Spleen (tissue), 11 donors: ENCODE measurements around the gene KCNE4. TPM values are rescaled to one million over a fixed set of nuclear protein-coding genes. Genes with fewer than 3 reads are reported as not detected.

Experiments used
- DNase-seq: peaks from one replicate; pipeline ENCODE4 v3.0.0-alpha.2; 2020
- H3K27ac ChIP-seq, 8 donors: fragments of 200-600 bp; sonication (generic) in 7 of 8; 1 replicate in 4 of 8; 2 replicates in 4 of 8; pipeline versions ENCODE4 v1.5.0 to v1.8.0; 2016 to 2021; ENCODE audit warnings: inconsistent platforms in 4 of 8, mild to moderate bottlenecking in 4 of 8, moderate library complexity in 1 of 8
- H3K27me3 ChIP-seq, 7 donors: fragments of 200-600 bp; sonication (generic) in 6 of 7; replicated peaks in 1 of 7; 1 replicate in 4 of 7; 2 replicates in 3 of 7; pipeline versions ENCODE4 v1.5.0 to v1.8.0; 2016 to 2021; ENCODE audit warnings: inconsistent platforms in 3 of 7, mild to moderate bottlenecking in 1 of 7
- H3K36me3 ChIP-seq, 6 donors: fragments of 200-600 bp; sonication (generic) in 5 of 6; 1 replicate in 4 of 6; 2 replicates in 2 of 6; pipeline versions ENCODE4 v1.5.0 to v1.8.0; 2016 to 2021; ENCODE audit warnings: inconsistent platforms in 2 of 6
- H3K4me1 ChIP-seq, 6 donors: fragments of 200-600 bp; sonication (generic) in 5 of 6; 1 replicate in 3 of 6; 2 replicates in 3 of 6; pipeline versions ENCODE4 v1.5.0 to v1.8.0; 2016 to 2021; ENCODE audit warnings: inconsistent platforms in 3 of 6
- H3K4me3 ChIP-seq, 8 donors: fragments of 200-600 bp; sonication (generic) in 7 of 8; 1 replicate in 4 of 8; 2 replicates in 4 of 8; pipeline versions ENCODE4 v1.5.0 to v1.8.0; 2016 to 2021; ENCODE audit warnings: inconsistent platforms in 4 of 8, mild to moderate bottlenecking in 4 of 8, moderate library complexity in 2 of 8
- H3K9me3 ChIP-seq, 8 donors: fragments of 200-600 bp; sonication (generic) in 7 of 8; 1 replicate in 4 of 8; 2 replicates in 4 of 8; pipeline versions ENCODE4 v1.5.0 to v1.8.0; 2016 to 2021; ENCODE audit warnings: inconsistent platforms in 4 of 8
- CTCF ChIP-seq, 11 experiments: fragments of 200-600 bp in 7 of 11; fragments of 450-650 bp in 4 of 11; sonication (generic) in 4 of 11; IDR thresholded peaks in 8 of 11; conservative IDR thresholded peaks in 3 of 11; 1 replicate in 7 of 11; 2 replicates in 4 of 11; pipeline versions ENCODE4 v1.4.0 to v1.8.0; 2016 to 2021; ENCODE audit warnings: antibody characterized with exemption in 11 of 11, inconsistent platforms in 4 of 11, mild to moderate bottlenecking in 1 of 11
- POLR2A ChIP-seq, 3 donors: fragments of 450-650 bp; IDR thresholded peaks; one replicate each; pipeline ENCODE4 v1.5.1; 2017; ENCODE audit warnings: antibody characterized with exemption in 3 of 3, mild to moderate bottlenecking in 1 of 3
- POLR2AphosphoS5 ChIP-seq, 3 donors: sonication (generic); formaldehyde crosslinking; IDR thresholded peaks; one replicate each; pipeline ENCODE4 v1.5.1; 2017; ENCODE audit warnings: antibody characterized with exemption in 3 of 3
- WGBS, 5 donors: extraction: QIAGEN DNeasy Blood & Tissue Kit in 3 of 5; methylation state at CpG; one replicate each; pipeline versions ENCODE4 v1.1.5 to v1.1.7; 2013 to 2018; 5-methylcytosine and 5-hydroxymethylcytosine counted together
- intact Hi-C: fragments of 100-400 bp; cut with DNase I; formaldehyde crosslinking; loops from one replicate; pipeline ENCODE4 v1.15.0; 2023; ENCODE audit warnings: low total_unique reads
- polyA plus RNA-seq, 3 donors: library from polyadenylated mRNA; stranded (reverse); fragments of 200-250 nt; gene quantifications; one replicate each; pipeline ENCODE4 v1.2.1, GENCODE V29; 2013
- total RNA-seq, 7 donors: library from RNA; depleted of rRNA in 3 of 7; stranded (reverse); fragments of >200 nt in 3 of 7; fragmentation: NEBNext Ultra II Directional in 4 of 7; extraction: Animal tissue kit (Norgen Biotek cat#: 25700) in 4 of 7; gene quantifications; one replicate each; pipeline versions ENCODE4 v1.1.0 to v1.2.1, GENCODE V29; 2016 to 2021
- donor health status: healthy with polysubstance abuse.
- donor health status: DM: no; HTN: no; CAD: no; lungs with moderate emphysema.
- donor health status: DM: no; HTN: no; CAD: no.
- donor health status: Bipolar disorder and iron deficiency.
- donor health status: healthy.
- donor health status: DM: no; HTN: no; CAD: no.
- donor health status: DM: yes; HTN: yes; CAD: no.

Gene KCNE4
- total and polyA plus RNA-seq, 10 donors: 1.0 to 25.0 (median 4.3) TPM

- H3K4me1 ChIP-seq: no peaks in the 10 kb centered on the region
- intact Hi-C loops: no loop called here
Observed at GRCh38 chr2:223034221-223034975, 17.6 kb upstream of the KCNE4 start.

DNA sequence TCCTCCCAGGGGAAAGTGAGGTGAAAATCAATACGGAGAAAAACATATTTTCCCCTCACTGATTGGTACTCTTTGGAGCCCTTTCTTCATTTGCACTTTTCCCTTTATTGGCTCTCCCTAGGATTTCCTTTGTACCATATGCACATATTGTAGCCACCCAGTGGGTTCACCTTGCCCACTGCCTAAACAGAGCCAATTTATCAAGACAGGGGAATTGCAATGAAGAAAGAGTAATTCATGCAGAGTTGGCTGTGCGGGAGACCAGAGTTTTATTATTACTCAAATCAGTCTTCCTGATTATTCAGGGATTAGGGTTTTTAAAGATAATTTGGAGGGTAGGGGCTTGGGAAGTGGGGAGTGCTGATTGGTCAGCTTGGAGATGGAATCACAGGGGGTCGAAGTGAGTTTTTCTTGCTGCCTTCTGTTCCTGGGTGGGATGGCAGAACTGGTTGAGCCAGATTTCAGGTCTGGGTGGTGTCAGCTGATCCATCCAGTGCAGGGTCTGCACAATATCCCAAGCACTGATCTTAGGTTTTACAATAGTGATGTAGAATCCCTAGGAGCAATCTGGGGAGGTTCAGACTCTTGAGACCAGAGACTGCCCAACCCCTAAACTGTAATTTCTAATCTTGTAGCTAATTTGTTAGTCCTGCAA is 15.1 kb upstream of the KCNE4 start:
- Histone ChIP-seq H3K4me3 (no peak overlapping the region), H3K36me3 (no peaks in the 10 kb centered on the region), H3K27ac (no peak overlapping the region), H3K27me3 (no peaks in the 10 kb centered on the region), H3K9me3 (peaks cover 0 to 12% (median 7%) of the 10 kb centered on the region in 8 donors), H3K4me1 (no peaks in the 10 kb centered on the region)
- no peak for DNase-seq
- intact Hi-C loops: no loop called here
- TF ChIP-seq POLR2A (IDR thresholded peaks at IDR 0.05) (no peak), POLR2AphosphoS5 (IDR thresholded peaks at IDR 0.05) (no peak), CTCF (IDR thresholded peaks at IDR 0.05 in 8 of 11, conservative IDR thresholded peaks at IDR 0.05 in 3 of 11) (no peak)
- 60 to 82% (median 72%) methylated on average over 3 of the region's 3 CpGs for WGBS, 5 donors

More at GRCh38 chr2:223034221-223034975, 17.6 kb upstream of the KCNE4 start:
- TF ChIP-seq POLR2AphosphoS5 (IDR thresholded peaks at IDR 0.05) (no peak), CTCF (IDR thresholded peaks at IDR 0.05 in 8 of 11, conservative IDR thresholded peaks at IDR 0.05 in 3 of 11) (no peak), POLR2A (IDR thresholded peaks at IDR 0.05) (no peak)
- Histone ChIP-seq H3K27me3 (no peaks in the 10 kb centered on the region), H3K27ac (no peak overlapping the region), H3K9me3 (peaks cover 0 to 17% (median 10%) of the 10 kb centered on the region in 8 donors), H3K4me3 (no peak overlapping the region), H3K36me3 (no peaks in the 10 kb centered on the region)
- no peak for DNase-seq

- Histone ChIP-seq H3K4me3 (no peak overlapping the region), H3K9me3 (peaks cover 0 to 7% (median 2%) of the 10 kb centered on the region in 8 donors), H3K36me3 (no peaks in the 10 kb centered on the region), H3K4me1 (no peaks in the 10 kb centered on the region), H3K27ac (no peak overlapping the region), H3K27me3 (no peaks in the 10 kb centered on the region)
- TF ChIP-seq POLR2AphosphoS5 (IDR thresholded peaks at IDR 0.05): no peak
- TF ChIP-seq POLR2A (IDR thresholded peaks at IDR 0.05): no peak
- TF ChIP-seq CTCF (IDR thresholded peaks at IDR 0.05 in 8 of 11, conservative IDR thresholded peaks at IDR 0.05 in 3 of 11): no peak
- intact Hi-C loops: no loop called here
- WGBS, 5 donors: 69 to 82% (median 79%) methylated on average over 2 of the region's 2 CpGs
- DNase-seq: no peak
Observed at GRCh38 chr2:223037445-223037800, 14.6 kb upstream of the KCNE4 start.

GRCh38 chr2:223039618-223040017 is 12.4 kb upstream of the KCNE4 start:
- H3K4me1 ChIP-seq: peaks cover 0 to 16% (median 8%) of the 10 kb centered on the region in 6 donors
- H3K27me3 ChIP-seq: no peaks in the 10 kb centered on the region
- no peaks in the 10 kb centered on the region for H3K9me3 ChIP-seq
- WGBS, 5 donors: 19 to 53% (median 35%) methylated on average over 1 of the region's 1 CpG
- TF ChIP-seq CTCF (IDR thresholded peaks at IDR 0.05 in 8 of 11, conservative IDR thresholded peaks at IDR 0.05 in 3 of 11) (no peak), POLR2AphosphoS5 (IDR thresholded peaks at IDR 0.05) (no peak), POLR2A (IDR thresholded peaks at IDR 0.05) (no peak)
- no peak overlapping the region for H3K4me3 ChIP-seq
- intact Hi-C loops: no loop called here
- no peak overlapping the region for H3K27ac ChIP-seq
- DNase-seq: no peak
- H3K36me3 ChIP-seq: no peaks in the 10 kb centered on the region
